NCI-H748 treated with DMSO at 0.1 percent for 48 hours (cell line): Measurements from ENCODE around the gene B3GALT6.
"Not testable (repeated sequence)": the region's sequence is repeated elsewhere in the genome, so short reads cannot be mapped to it uniquely, and the experiment has no call there.

ENCODE experiments used
- DNase-seq: peaks from one replicate; lab custom pipeline; 2025; lab: John Stamatoyannopoulos, UW

The B3GALT6 gene

DNA sequence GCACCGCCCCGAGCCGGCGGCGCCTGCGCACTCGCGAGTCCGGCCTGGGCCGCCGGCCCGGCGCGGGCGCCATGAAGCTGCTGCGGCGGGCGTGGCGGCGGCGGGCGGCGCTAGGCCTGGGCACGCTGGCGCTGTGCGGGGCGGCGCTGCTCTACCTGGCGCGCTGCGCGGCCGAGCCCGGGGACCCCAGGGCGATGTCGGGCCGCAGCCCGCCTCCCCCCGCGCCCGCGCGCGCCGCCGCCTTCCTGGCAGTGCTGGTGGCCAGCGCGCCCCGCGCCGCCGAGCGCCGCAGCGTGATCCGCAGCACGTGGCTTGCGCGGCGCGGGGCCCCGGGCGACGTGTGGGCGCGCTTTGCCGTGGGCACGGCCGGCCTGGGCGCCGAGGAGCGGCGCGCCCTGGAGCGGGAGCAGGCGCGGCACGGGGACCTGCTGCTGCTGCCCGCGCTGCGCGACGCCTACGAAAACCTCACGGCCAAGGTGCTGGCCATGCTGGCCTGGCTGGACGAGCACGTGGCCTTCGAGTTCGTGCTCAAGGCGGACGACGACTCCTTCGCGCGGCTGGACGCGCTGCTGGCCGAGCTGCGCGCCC lies at the start of gene B3GALT6:
Gene B3GALT6 (plus strand): TSS at position 30 of the 588 bp plus-strand sequence. CDS start 42 bp downstream, at position 72.
- DNase-seq = no peak

DNA sequence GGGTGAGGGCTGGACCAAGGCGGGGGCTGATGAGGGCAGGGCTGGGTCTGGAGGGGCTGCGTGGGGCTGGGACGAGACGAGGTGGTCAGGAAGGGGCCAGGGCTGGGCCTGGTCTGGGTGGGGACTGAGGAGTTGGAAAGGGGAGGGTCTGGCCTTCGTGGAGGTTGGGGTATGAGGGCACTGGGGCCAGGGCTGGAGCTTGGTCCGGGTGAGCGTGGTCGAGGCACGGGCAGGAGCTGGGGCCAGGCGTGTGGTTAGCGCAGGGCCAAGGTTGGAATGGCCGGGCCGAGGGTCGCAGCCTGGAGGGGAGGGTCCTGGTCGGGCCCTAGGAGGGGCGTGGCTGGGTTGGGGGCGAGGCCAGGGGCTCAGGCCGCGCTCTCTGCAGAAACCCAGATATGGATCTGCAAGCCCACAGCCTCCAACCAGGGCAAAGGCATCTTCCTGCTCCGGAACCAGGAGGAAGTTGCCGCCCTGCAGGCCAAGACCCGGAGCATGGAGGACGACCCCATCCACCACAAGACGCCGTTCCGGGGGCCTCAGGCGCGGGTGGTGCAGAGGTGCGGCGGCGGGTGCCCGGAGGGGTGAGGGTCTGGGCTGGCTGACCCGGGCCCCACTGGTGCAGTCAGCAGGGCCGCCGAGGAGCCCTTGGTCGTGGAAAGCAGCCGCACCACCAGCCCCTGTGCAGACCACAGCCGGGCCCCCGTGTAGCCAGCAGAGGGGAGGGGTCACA lies 49.4 kb upstream of the B3GALT6 start:
- no peak for DNase-seq

DNA sequence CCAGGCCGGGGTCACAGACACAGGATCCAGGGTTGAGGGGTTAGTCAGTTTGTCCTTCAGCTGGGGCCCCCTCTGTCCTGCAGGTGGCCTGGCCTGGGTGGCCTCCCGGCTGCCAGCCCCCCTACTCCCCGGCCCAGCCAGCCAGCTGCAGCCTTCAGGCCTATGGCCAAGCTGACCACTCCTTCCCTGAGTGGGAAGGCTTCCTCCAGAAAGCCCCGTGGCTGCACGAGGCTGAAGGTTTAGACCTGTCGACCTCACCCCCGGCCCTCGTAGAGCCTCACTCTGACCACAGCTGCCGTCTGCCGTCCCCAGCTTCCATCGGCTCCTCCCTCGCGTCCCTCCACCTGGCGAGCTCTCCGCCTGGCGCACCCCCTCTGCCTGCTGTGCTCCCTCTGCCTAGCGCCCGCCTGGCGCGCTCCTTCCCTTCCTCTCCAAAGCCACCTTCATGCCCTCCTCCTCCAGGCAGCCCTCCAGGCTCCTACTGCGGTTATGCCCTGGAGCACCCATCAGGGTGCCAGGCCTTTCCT lies 48.8 kb upstream of the B3GALT6 start:
- DNase-seq = no peak

DNA sequence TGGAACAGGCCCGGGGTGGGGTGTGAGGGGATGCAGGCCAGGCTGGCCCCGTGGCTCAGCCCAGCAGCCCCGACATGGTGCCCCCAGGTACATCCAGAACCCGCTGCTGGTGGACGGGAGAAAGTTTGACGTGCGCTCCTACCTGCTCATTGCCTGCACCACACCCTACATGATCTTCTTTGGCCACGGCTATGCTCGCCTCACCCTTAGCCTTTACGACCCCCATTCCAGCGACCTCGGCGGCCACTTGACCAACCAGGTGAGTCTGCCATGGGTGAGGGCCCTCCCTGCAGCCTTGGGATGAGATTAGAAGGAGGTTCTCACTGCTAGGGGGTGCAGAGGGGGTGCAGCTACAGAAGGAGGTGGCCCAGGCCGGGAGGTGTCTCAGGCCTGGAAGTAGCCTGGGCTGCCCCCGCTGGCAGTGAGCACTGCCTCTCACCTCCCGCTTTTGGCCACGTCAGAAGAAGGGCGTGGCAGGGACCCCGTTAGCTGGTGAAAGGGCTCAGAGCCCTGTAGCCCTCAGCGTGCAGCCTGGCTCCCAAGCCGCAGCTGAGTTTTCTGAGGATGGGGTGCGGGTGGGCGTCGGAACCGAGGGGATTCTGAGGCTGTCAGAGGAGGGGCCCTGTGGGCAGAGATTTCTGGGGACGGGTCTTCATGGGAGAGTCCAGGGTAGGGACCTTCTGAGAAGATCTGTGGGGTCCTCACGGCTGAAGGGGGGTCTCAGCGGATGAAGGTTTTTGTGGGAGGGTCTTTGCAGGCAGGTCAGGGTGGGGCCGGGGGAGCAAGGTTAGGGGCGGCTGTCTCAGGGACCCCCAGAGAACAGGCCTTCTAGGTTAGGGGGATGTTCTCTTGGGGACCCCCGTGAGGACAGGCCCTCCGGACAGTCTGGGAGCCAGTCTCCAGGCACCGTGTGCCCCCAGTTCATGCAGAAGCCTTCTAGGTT lies 47.9 kb upstream of the B3GALT6 start:
- DNase-seq = no peak

GRCh38 chr1:1185101-1185765 lies 46.8 kb upstream of the B3GALT6 start:
- DNase-seq = no peak

DNA sequence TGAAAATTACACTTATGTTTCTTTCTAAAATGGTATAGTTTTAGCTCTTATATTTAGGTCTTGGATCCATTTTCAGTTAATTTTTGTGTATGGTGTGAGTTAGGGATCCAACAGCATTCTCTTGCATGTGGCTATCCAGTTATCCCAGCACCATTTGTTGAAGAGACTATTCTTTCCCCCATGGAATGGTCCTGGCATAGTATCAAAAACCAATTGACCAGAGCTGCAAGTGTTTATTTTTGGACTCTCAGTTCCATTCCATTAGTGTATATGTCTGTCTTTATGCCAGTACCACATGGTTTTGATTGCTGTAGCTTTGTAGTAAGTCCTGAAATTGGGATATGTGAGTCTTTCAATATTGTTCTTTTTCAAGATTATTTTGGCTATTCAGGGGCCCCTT lies 44.1 kb upstream of the B3GALT6 start:
- no peak for DNase-seq

DNA sequence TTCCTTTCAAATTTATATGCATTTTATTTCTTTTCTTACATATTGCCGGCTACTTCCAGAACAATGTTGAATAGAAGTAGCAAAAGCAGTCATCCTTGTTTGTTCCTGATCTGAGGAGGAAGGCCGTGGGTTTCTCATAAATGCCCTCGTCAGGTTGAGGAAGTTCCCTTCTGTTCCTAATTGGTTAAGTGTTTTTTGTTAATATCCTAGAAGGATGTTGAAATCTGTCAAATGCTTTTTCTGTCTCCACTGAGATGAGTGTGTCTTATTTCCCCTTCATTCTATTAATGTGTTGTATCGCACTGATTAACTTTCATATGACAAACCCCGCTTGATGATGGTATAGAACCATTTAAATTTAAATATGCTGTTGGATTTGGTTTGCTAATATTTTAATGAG lies 42.9 kb upstream of the B3GALT6 start:
- no peak for DNase-seq

GRCh38 chr1:1191734-1192133 lies 40.3 kb upstream of the B3GALT6 start:
- no peak for DNase-seq

- DNase-seq = no peak
Measured at GRCh38 chr1:1194723-1195122, 37.3 kb upstream of the B3GALT6 start.

- not testable (repeated sequence) for DNase-seq
Measured at GRCh38 chr1:1195726-1196125, 36.3 kb upstream of the B3GALT6 start.

DNA sequence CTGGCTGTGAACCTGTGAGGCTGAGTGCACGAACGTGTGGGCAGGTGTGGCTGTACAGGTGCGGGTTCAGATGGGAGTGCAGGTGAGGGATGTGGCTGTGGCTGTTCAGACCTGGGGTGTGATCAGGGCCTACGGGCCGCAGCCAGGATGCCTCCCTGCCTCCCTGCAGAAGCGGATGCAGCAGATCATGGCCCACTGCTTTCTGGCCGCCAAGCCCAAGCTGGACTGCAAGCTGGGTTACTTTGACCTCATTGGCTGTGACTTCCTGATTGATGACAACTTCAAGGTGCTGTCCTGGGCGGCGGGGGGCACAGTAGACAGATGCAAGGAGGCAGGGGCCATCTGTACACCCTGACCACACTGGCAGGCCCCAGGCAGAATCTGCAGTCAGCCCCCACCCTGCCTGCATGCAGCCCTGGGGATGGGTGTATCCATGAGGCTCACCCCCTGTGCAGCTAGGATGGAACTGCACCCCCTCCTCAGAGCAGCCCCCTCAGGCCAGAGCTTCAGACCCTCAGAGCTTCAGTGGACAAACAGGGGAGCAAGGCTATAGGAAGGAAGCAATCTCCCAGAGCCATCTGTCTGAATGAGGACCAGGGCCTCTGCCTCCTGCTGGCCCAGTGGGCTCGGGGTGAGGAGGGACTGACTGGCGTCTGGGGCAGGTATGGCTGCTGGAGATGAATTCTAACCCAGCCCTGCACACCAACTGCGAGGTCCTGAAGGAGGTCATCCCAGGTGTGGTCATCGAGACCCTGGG lies 35.4 kb upstream of the B3GALT6 start:
- DNase-seq = no peak

- DNase-seq = no peak
Measured at GRCh38 chr1:1197188-1197500, 34.9 kb upstream of the B3GALT6 start.

- no peak for DNase-seq
Measured at GRCh38 chr1:1197551-1198422, 34.2 kb upstream of the B3GALT6 start.

DNA sequence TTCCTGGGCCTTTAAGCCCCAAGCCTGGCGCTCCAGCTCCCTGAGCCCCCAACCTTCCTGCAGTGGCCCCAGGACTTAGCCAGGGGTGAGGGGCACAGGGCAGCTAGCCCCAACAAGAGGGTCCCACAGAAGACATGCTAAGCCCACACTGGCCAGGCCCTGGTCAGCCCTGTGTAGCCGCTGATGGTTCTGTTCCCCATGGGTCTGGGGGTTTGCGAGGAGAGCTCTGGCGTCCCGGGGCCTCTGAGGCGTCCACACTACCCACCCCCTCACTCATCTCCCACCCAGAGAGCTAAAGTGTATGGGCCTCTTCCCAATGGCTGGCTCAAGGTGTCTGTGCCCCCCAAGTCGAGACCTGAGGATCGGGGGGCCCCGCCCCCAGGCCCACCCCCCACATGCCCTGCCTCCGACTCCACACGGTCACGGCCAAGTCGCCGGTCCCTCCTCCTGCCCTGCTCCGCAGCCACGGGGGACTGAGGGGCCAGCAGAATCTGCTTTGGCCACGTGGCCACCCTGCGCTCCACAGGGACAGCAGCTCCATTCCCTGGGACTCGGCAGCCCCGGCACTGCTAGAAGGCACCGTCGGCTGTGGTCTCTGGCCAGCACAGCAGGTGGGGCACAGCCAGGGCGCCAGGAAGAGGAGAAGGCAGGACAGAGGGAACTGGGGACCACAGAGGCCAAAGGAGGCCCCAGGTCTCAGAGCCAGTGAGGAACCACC lies 33.5 kb upstream of the B3GALT6 start:
- no peak for DNase-seq

- no peak for DNase-seq
Measured at GRCh38 chr1:1199141-1199960, 32.7 kb upstream of the B3GALT6 start.

DNA sequence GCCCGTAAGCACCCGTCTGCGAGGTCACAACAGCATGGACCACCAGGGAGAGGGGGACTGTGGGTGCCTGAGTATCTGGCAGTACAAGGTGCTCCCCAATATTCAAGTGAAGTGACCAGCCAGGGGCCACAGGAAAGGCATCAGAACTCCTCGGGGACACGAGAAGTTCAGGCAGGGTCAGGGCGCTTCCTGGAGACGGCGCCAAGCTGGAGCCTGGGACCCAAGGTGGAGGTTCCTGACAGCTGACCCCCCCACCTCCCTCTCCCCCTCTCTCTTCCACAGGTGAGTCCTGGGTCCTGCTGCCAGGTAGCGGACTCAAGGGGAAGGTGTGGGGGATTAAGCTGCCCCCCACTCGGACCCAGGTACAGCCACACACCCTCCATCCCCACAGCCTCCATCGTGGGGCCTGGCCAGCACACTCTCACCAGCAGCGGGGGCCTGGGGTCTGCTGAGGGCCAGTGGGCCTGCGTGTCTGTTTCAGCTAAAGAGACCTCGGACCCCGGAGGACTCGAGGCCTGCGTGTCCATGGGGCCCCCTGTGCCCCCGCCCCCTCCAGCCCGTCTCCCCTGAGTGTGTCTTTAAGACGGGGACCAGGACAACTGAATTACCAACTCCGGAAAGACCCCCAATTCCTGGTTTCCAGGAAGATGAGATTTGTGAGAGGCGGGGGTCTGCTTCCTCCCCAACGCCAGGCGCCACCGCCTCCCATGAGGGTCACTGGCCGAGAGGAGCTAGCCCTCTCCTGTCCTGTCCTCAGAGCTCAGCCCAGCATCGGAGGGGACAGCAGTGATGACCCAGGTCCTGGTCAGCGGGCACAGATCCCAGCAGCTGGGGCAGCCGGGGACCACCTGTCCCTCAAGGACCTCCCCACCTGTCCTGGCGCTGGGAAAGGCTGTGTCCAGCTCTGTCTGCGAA lies 31.8 kb upstream of the B3GALT6 start:
- no peak for DNase-seq

- DNase-seq = no peak
Measured at GRCh38 chr1:1200876-1201810, 30.9 kb upstream of the B3GALT6 start.
